Lung (tissue), 12 donors: ENCODE results near the gene HMCN2. TPM values are rescaled to one million over a fixed set of nuclear protein-coding genes. Genes with fewer than 3 reads are reported as not detected.

Experiments used
- ATAC-seq: fragments of 200-7000 bp; cut with Tn5 transposase; one replicate; pipeline ENCODE4 v1.9.1; 2020; ENCODE audit warnings: moderate number of reproducible peaks; ENCODE audit not compliant: insufficient read depth, low FRiP score
- DNase-seq, 3 donors: peaks; one replicate each; pipeline ENCODE4 v3.0.0-alpha.2; 2013 to 2017
- H3K27ac ChIP-seq, 2 donors: one replicate each; pipeline ENCODE4 v1.5.1; 2013; ENCODE audit warnings: mild to moderate bottlenecking in 2 of 2, moderate library complexity in 2 of 2, control low read depth in 1 of 2, inconsistent platforms in 1 of 2, low read depth in 1 of 2, low read length in 1 of 2
- H3K27me3 ChIP-seq, 3 donors: one replicate each; pipeline ENCODE4 v1.5.1; 2013; ENCODE audit warnings: low read length in 2 of 3; ENCODE audit not compliant: control insufficient read depth in 3 of 3, insufficient read depth in 3 of 3
- H3K36me3 ChIP-seq, 4 donors: one replicate each; pipeline ENCODE4 v1.5.1; 2013; ENCODE audit warnings: low read length in 4 of 4, mild to moderate bottlenecking in 1 of 4, moderate library complexity in 1 of 4; ENCODE audit not compliant: control insufficient read depth in 4 of 4, insufficient read depth in 4 of 4
- H3K4me1 ChIP-seq, 5 donors: one replicate each; pipeline ENCODE4 v1.5.1; 2013; ENCODE audit warnings: low read length in 5 of 5, mild to moderate bottlenecking in 2 of 5, moderate library complexity in 1 of 5; ENCODE audit not compliant: control insufficient read depth in 5 of 5, insufficient read depth in 5 of 5
- H3K4me3 ChIP-seq: one replicate; pipeline ENCODE4 v1.5.1; 2013; ENCODE audit warnings: mild to moderate bottlenecking, control low read depth, moderate library complexity
- H3K9ac ChIP-seq, 2 donors: one replicate each; pipeline ENCODE4 v1.5.1; 2013; ENCODE audit warnings: low read length in 2 of 2, control low read depth in 1 of 2; ENCODE audit not compliant: insufficient read depth in 1 of 2
- H3K9me3 ChIP-seq, 4 donors: one replicate each; pipeline ENCODE4 v1.5.1; 2013; ENCODE audit warnings: low read length in 3 of 4, mild to moderate bottlenecking in 1 of 4, moderate library complexity in 1 of 4; ENCODE audit not compliant: control insufficient read depth in 4 of 4, insufficient read depth in 3 of 4
- WGBS, 2 donors: extraction: QIAGEN DNeasy Blood & Tissue Kit; methylation state at CpG; one replicate each; pipeline ENCODE4 v1.1.7; 2013; 5-methylcytosine and 5-hydroxymethylcytosine counted together
- polyA plus RNA-seq, 2 donors: library from polyadenylated mRNA; stranded (reverse); fragments of 200-250 nt; gene quantifications; one replicate each; pipeline ENCODE4 v1.2.1, GENCODE V29; 2013
- total RNA-seq, 2 donors: library from RNA; depleted of rRNA in 1 of 2; stranded (reverse); fragments of >200 nt in 1 of 2; gene quantifications; one replicate each; pipeline ENCODE4 v1.2.1, GENCODE V29; 2014 to 2021
- TF ChIP-seq, protein P1 (sequence below): IDR thresholded peaks from 2 replicates; pipeline ENCODE4 v1.5.1; 2012; ENCODE audit warnings: mild to moderate bottlenecking; ENCODE audit errors: control extremely low read depth, extremely low read depth
- donor health status: control.
- donor health status: control.
- donor health status: Bipolar disorder and iron deficiency.
- donor health status: healthy.
- donor health status: DM: yes; HTN: yes; CAD: no.

Gene HMCN2
- total and polyA plus RNA-seq, 4 donors, result 2.1 to 5.2 (median 3.7) TPM

GRCh38 chr9:130295945-130296782 is 30.6 kb downstream of the HMCN2 start:
- DNase-seq, result peak in 1 of 3 donors; percentile 1
- peaks cover 0 to 7% (median 2%) of the 10 kb centered on the region in 3 donors for H3K27me3 ChIP-seq
- TF ChIP-seq, protein P1, sequence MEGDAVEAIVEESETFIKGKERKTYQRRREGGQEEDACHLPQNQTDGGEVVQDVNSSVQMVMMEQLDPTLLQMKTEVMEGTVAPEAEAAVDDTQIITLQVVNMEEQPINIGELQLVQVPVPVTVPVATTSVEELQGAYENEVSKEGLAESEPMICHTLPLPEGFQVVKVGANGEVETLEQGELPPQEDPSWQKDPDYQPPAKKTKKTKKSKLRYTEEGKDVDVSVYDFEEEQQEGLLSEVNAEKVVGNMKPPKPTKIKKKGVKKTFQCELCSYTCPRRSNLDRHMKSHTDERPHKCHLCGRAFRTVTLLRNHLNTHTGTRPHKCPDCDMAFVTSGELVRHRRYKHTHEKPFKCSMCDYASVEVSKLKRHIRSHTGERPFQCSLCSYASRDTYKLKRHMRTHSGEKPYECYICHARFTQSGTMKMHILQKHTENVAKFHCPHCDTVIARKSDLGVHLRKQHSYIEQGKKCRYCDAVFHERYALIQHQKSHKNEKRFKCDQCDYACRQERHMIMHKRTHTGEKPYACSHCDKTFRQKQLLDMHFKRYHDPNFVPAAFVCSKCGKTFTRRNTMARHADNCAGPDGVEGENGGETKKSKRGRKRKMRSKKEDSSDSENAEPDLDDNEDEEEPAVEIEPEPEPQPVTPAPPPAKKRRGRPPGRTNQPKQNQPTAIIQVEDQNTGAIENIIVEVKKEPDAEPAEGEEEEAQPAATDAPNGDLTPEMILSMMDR, result no peak

GRCh38 chr9:130296783-130297055 is 31.2 kb downstream of the HMCN2 start:
- no peak overlapping the region for H3K9ac ChIP-seq
- DNase-seq, result no peak
- TF ChIP-seq, protein P1, result no peak
- no peaks in the 10 kb centered on the region for H3K9me3 ChIP-seq
- peaks cover 0 to 9% (median 3%) of the 10 kb centered on the region in 5 donors for H3K4me1 ChIP-seq
- H3K36me3 ChIP-seq, result no peaks in the 10 kb centered on the region
- H3K27me3 ChIP-seq, result peaks cover 0 to 7% (median 2%) of the 10 kb centered on the region in 3 donors
- ATAC-seq, result no peak
- H3K4me3 ChIP-seq, result no peak overlapping the region
- H3K27ac ChIP-seq, result no peak overlapping the region
- WGBS, 2 donors, result 63 to 77% methylated on average over 2 of the region's 2 CpGs

More at GRCh38 chr9:130295945-130296782, 30.6 kb downstream of the HMCN2 start:
- Histone ChIP-seq H3K27ac (no peak overlapping the region), H3K4me1 (peaks cover 0 to 11% (median 3%) of the 10 kb centered on the region in 5 donors), H3K36me3 (no peaks in the 10 kb centered on the region), H3K4me3 (no peak overlapping the region), H3K9me3 (no peaks in the 10 kb centered on the region), H3K9ac (no peak overlapping the region)
- ATAC-seq, result no peak
- 85 to 86% methylated on average over 10 of the region's 10 CpGs for WGBS, 2 donors

GRCh38 chr9:130297371-130297770 is 31.8 kb downstream of the HMCN2 start:
- Histone ChIP-seq H3K27ac (no peak overlapping the region), H3K36me3 (no peaks in the 10 kb centered on the region), H3K4me3 (no peak overlapping the region), H3K27me3 (peaks cover 0 to 9% (median 2%) of the 10 kb centered on the region in 3 donors), H3K4me1 (peaks cover 0 to 3% (median 2%) of the 10 kb centered on the region in 5 donors), H3K9me3 (no peaks in the 10 kb centered on the region), H3K9ac (no peak overlapping the region)
- DNase-seq, result no peak
- 59 to 61% methylated on average over 6 of the region's 6 CpGs for WGBS, 2 donors
- TF ChIP-seq, protein P1, result no peak
- no peak for ATAC-seq
